Activated T-cell treated with anti-CD3 and anti-CD28 coated beads, Interleukin-2, amount 50 U/mL, for 4 hours (primary cell): ENCODE measurements around the gene PPP2CA. TPM values are rescaled to one million over a fixed set of nuclear protein-coding genes. Genes with fewer than 3 reads are reported as not detected.
A peak's percentile ranks its signal among the peaks of the same experiment; 100 is the strongest.
"Not testable (repeated sequence)": the region's sequence is repeated elsewhere in the genome, so short reads cannot be mapped to it uniquely, and the experiment has no call there.

Experiments used
- ATAC-seq, 2 donors: fragments of 200-7000 bp; cut with Tn5 transposase; one replicate each; pipeline ENCODE4 v1.10.0; 2021
- DNase-seq: peaks from one replicate; pipeline ENCODE4 v3.0.0-alpha.2; 2020
- H3K27me3 Mint-ChIP-seq: one replicate; pipeline ENCODE4 v1.8.0; 2021; ENCODE audit warnings: low read depth, mixed read lengths
- H3K36me3 Mint-ChIP-seq: one replicate; pipeline ENCODE4 v1.8.0; 2022; ENCODE audit warnings: mixed read lengths; ENCODE audit not compliant: insufficient read depth
- H3K4me1 Mint-ChIP-seq: one replicate; pipeline ENCODE4 v1.8.0; 2021; ENCODE audit warnings: low read depth, mixed read lengths
- H3K4me3 Mint-ChIP-seq: one replicate; pipeline ENCODE4 v1.8.0; 2021; ENCODE audit warnings: mild to moderate bottlenecking, moderate library complexity, mixed read lengths
- H3K9me3 Mint-ChIP-seq: one replicate; pipeline ENCODE4 v1.8.0; 2021; ENCODE audit warnings: mixed read lengths
- total RNA-seq, 3 donors: library from RNA; stranded (reverse); gene quantifications; one replicate each; pipeline ENCODE4 v1.2.1, GENCODE V29; 2021

The PPP2CA gene
- total RNA-seq, 3 donors from 2014 or later, result 206 to 213 (median 209) TPM

GRCh38 chr5:134153241-134153640, 72.6 kb downstream of the PPP2CA start:
- peaks cover 70% of the 10 kb centered on the region for H3K4me1 Mint-ChIP-seq
- DNase-seq (no peak), ATAC-seq (no peak)
- no peak overlapping the region for H3K4me3 Mint-ChIP-seq
- peaks cover 51% of the 10 kb centered on the region for H3K36me3 Mint-ChIP-seq
- H3K9me3 Mint-ChIP-seq, result no peaks in the 10 kb centered on the region
- H3K27me3 Mint-ChIP-seq, result no peaks in the 10 kb centered on the region

- DNase-seq, H3K4me3 Mint-ChIP-seq, ATAC-seq, H3K27me3 Mint-ChIP-seq, H3K9me3 Mint-ChIP-seq: not testable (repeated sequence)
- H3K36me3 Mint-ChIP-seq, result peaks cover 43% of the 10 kb centered on the region
- peaks cover 61% of the 10 kb centered on the region for H3K4me1 Mint-ChIP-seq
Measured at GRCh38 chr5:134152173-134152832, 73.6 kb downstream of the PPP2CA start.

DNA sequence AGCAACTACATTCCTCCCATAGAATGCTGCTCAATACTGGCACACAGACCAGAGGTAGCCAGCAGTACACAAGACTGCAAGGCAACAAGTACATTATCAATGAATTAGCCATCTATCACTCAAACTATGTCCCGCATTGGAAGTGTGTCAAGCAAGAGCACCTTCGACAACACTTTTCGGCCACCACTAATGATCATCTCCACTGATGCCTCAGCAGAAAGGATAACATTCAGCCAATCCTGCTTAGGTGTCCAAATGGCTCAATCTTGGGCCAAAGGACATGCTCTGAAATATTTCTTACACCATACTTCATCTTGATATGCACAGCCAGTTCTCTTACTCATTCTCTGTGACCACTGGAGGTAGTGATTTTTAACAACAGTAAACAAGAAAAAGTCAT, 74.2 kb downstream of the PPP2CA start:
- Mint-ChIP-seq H3K36me3 (peaks cover 45% of the 10 kb centered on the region), H3K4me3 (no peak overlapping the region), H3K4me1 (peaks cover 63% of the 10 kb centered on the region), H3K9me3 (no peaks in the 10 kb centered on the region), H3K27me3 (no peaks in the 10 kb centered on the region)
- DNase-seq (no peak), ATAC-seq (no peak)

- no peak for ATAC-seq
- H3K27me3 Mint-ChIP-seq, result no peaks in the 10 kb centered on the region
- H3K36me3 Mint-ChIP-seq, result peaks cover 33% of the 10 kb centered on the region
- H3K4me1 Mint-ChIP-seq, result peaks cover 55% of the 10 kb centered on the region
- DNase-seq, result no peak
- no peaks in the 10 kb centered on the region for H3K9me3 Mint-ChIP-seq
- H3K4me3 Mint-ChIP-seq, result no peak overlapping the region
Measured at GRCh38 chr5:134149571-134150303, 76.1 kb downstream of the PPP2CA start.

DNA sequence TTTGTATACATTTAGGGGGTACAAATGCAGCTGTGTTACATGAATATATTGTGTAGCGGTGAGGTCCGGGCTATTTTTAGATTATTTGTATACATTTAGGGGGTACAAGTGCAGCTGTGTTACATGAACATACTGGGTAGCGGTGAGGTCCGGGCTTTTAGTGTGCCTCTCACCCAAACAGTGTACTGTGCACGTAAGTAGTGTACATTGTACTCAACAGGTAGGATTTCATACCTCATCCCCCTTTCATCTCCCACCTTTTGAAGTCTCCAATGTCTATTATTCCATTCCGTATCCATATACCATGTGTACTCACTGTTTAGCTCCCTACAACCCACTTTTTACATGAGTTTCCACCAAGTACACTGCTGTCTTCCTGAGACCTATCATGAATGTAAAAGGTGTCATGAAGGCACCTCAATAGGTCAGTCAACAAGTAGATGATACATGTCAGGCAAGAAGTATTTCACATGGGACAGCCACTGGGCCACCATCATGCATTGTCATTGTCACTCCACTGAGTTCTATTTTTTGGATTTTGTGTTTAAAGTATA, 76.8 kb downstream of the PPP2CA start:
- Mint-ChIP-seq H3K4me3 (no peak overlapping the region), H3K27me3 (no peaks in the 10 kb centered on the region), H3K36me3 (peaks cover 34% of the 10 kb centered on the region), H3K9me3 (no peaks in the 10 kb centered on the region), H3K4me1 (peaks cover 52% of the 10 kb centered on the region)
- no peak for DNase-seq
- no peak for ATAC-seq

DNA sequence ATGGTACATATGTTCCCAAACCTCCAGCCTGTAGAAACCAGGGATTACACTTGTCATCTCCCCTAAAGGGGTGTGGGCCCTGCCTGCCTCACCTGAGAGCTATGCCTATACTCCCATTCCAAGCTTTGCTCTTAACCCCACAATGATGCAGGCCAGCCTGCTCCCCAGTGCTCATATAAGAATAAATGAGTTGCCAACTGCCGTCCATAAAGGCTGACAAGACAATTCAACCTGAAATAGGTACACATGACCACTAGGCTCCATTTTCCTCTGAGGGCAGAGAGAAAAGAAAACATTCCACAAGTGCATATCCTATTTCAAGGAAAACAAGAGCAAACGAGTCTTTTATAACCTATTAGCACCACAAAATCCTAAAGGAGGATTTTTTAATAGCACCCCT, 77.6 kb downstream of the PPP2CA start:
- DNase-seq (no peak), ATAC-seq (no peak)
- Mint-ChIP-seq H3K9me3 (no peaks in the 10 kb centered on the region), H3K4me3 (no peak overlapping the region), H3K27me3 (no peaks in the 10 kb centered on the region), H3K36me3 (peaks cover 27% of the 10 kb centered on the region), H3K4me1 (peaks cover 45% of the 10 kb centered on the region)

DNA sequence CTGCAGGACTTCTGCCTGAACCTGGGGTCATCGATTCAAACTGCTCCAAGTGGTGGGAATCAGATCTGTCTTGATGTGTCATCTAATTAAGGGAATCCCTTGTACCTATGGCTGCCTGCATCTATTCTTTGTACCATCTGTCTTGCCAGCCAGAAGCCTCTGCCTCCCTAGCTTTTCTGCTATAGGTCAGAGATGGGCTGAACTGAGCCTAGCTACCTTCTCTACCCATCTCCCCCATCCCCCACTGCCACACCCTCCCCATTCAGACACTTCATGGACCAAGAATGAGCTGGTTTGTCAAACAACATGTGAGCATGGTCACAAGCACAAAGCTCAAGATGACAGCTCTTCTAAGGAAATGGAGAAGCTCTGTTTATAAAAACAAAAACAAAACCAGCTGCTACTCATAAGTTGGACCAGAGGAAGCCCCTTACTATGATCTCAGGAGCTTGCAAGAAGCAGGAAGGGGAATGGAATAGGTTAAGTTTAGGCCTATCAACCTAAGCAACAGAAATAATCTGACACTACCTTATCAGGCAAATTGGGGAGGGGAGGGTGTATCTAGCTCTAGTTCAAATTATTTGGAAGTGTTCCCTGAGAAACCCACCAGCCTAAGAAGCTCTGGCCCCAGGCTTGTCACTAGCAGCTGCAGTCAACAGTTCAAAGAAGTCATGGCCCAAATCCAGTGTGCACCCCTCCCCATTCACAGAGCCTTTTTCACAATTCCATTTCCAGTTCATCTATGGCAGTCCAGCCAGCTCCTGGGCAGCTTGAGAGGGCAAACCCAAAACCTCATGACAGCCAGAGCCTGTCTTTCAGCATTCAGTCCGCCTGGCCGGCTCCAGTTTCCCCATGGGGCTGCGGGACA, 79.0 kb downstream of the PPP2CA start:
- no peak for ATAC-seq
- Mint-ChIP-seq H3K36me3 (peaks cover 28% of the 10 kb centered on the region), H3K4me1 (peaks cover 34% of the 10 kb centered on the region), H3K27me3 (no peaks in the 10 kb centered on the region), H3K4me3 (no peak overlapping the region), H3K9me3 (no peaks in the 10 kb centered on the region)
- no peak for DNase-seq

- Mint-ChIP-seq H3K4me3 (no peak overlapping the region), H3K9me3 (no peaks in the 10 kb centered on the region), H3K27me3 (no peaks in the 10 kb centered on the region), H3K4me1 (peaks cover 35% of the 10 kb centered on the region), H3K36me3 (peaks cover 32% of the 10 kb centered on the region)
- ATAC-seq, result peak; percentile 78 to 79
- peak; percentile 87 for DNase-seq
Measured at GRCh38 chr5:134145779-134146581, 79.9 kb downstream of the PPP2CA start.

- no peaks in the 10 kb centered on the region for H3K9me3 Mint-ChIP-seq
- H3K4me1 Mint-ChIP-seq, result peaks cover 35% of the 10 kb centered on the region
- ATAC-seq (no peak), DNase-seq (no peak)
- no peak overlapping the region for H3K4me3 Mint-ChIP-seq
- no peaks in the 10 kb centered on the region for H3K27me3 Mint-ChIP-seq
- peaks cover 34% of the 10 kb centered on the region for H3K36me3 Mint-ChIP-seq
Measured at GRCh38 chr5:134145041-134145757, 80.7 kb downstream of the PPP2CA start.

Other genes starting within 250 kb of the PPP2CA start
- 100 to 1,000 TPM; 390 to 444 (median 392) TPM for gene VDAC1, start 221.1 kb downstream of the PPP2CA start, total RNA-seq
- 10 to 100 TPM; 34.4 to 49.7 (median 37.3) TPM for gene TCF7, start 111.4 kb downstream of the PPP2CA start, total RNA-seq
- gene SKP1, start 49.1 kb downstream of the PPP2CA start, total RNA-seq, result 100 to 1,000 TPM; 273 to 286 (median 282) TPM
- 1 to 10 TPM in 2 of 3 donors, under 1 TPM in 1; 0.71 to 1.8 (median 1.3) TPM for gene CDKL3, start 141.1 kb upstream of the PPP2CA start, total RNA-seq
- 100 to 1,000 TPM in 1 of 3 donors, 10 to 100 TPM in 2; 84.1 to 104 (median 95.9) TPM for gene UBE2B, start 145.5 kb upstream of the PPP2CA start, total RNA-seq
- gene CDKN2AIPNL, start 185.8 kb upstream of the PPP2CA start, total RNA-seq, result 10 to 100 TPM; 44.0 to 44.4 (median 44.0) TPM